RWPE1 (cell line): ENCODE data around the gene FBXO47.

Experiments
- CTCF ChIA-PET: fragments of 350-600 bp; sonication (Branson Sonifier 250); formaldehyde crosslinking; extraction: SDS; loops from one replicate; lab custom pipeline; 2021; lab: Yijun Ruan, JAX
- POLR2A ChIA-PET: fragments of 400-600 bp; formaldehyde crosslinking; extraction: SDS; loops from one replicate; lab custom pipeline; 2020; ENCODE audit warnings: antibody characterized with exemption; ENCODE audit not compliant: low non-redundant PET; lab: Yijun Ruan, JAX
- DNase-seq: peaks from one replicate; pipeline ENCODE4 v3.0.0; 2012; ENCODE audit warnings: low spot score
- H3K27ac ChIP-seq: fragments of 450-650 bp; 2 replicates; pipeline ENCODE4 v1.5.1; 2017
- TF ChIP-seq, protein P1 (sequence below): fragments of 450-650 bp; conservative IDR thresholded peaks from 2 replicates; pipeline ENCODE4 v1.5.1; 2017; ENCODE audit warnings: low read depth, mild to moderate bottlenecking

The FBXO47 gene

DNA sequence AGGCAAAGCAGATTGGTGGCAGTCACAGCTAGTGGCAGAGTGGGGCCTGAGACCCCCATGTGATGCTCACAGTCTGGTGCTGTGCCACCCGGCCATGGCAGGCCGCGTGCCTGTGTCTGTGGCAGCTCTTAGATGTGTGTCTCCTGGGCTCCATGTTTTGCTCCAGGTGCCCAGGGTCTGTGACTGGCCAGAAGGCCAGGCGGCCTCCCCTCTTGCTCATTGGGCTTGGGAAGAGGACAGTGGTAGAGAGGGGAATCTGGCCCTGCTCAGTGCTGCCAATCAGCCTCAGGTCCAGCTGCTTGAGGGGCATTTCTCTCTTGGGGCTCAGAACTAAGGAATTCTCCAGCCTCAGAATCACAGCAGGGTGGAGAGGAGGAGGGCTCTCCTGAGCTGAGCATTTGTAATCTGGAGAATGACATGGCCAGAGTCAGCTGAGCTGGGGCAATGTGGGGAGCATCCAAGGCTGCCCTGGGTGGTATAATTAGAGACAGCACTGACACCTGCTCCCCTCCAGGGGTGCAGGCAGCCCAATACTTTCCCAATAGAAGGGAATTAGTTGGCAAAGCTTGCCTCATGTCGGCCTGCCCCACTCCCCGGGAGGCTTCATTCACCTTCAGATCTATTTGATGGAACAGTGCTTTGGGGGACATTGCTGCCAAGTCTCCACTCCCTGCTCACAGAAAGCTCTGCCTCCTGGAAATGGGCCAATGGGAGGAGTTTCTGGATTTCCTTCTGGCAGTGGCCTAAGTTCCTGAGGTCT lies 44.5 kb downstream of the FBXO47 start:
- ChIA-PET POLR2A (no interaction called here), CTCF (interaction anchor here (0.5 to 2.5 kb wide), 4 partner anchors 21 to 1193 kb away, joined by 4 to 8 read pairs (median 5); no protein-coding TSS in a partner anchor)
- DNase-seq: no peak
- H3K27ac ChIP-seq: peak overlapping the region; percentile 50
- TF ChIP-seq, protein P1, sequence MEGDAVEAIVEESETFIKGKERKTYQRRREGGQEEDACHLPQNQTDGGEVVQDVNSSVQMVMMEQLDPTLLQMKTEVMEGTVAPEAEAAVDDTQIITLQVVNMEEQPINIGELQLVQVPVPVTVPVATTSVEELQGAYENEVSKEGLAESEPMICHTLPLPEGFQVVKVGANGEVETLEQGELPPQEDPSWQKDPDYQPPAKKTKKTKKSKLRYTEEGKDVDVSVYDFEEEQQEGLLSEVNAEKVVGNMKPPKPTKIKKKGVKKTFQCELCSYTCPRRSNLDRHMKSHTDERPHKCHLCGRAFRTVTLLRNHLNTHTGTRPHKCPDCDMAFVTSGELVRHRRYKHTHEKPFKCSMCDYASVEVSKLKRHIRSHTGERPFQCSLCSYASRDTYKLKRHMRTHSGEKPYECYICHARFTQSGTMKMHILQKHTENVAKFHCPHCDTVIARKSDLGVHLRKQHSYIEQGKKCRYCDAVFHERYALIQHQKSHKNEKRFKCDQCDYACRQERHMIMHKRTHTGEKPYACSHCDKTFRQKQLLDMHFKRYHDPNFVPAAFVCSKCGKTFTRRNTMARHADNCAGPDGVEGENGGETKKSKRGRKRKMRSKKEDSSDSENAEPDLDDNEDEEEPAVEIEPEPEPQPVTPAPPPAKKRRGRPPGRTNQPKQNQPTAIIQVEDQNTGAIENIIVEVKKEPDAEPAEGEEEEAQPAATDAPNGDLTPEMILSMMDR: no peak

DNA sequence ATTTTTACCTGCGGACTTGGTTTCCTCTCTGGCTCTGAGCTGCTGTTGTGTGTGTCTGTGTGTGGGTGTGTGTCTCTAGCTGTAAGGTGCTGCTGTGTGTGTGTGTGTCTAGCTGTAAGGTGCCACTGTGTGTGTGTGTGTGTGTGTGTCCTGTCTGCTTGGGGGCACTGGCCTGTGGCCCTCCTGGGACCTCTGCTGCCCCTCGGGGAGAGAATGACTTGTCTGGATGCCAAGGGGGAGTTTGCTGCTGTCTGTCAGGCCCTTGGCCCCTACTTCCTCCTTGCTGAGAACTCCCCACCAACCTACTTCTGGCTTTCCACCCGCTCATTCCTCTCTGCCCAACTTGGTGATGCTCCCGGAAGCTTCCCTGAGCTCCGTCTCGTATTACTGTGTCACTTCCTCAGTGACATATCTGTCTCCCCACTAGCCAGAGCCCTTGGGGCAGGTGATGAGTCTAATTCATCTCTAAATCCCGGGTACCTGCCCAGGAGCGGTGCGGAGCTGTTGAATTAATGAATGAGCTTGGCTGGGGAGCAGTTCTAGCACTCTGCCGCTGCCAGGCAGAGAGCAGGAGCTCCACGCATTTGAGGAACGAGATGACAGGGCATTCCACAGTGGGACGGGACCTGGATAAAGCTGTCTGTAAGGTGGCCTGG lies 45.3 kb downstream of the FBXO47 start:
- H3K27ac ChIP-seq: peak overlapping the region; percentile 50
- TF ChIP-seq, protein P1: no peak
- DNase-seq: no peak
- ChIA-PET CTCF (no interaction called here), POLR2A (no interaction called here)

DNA sequence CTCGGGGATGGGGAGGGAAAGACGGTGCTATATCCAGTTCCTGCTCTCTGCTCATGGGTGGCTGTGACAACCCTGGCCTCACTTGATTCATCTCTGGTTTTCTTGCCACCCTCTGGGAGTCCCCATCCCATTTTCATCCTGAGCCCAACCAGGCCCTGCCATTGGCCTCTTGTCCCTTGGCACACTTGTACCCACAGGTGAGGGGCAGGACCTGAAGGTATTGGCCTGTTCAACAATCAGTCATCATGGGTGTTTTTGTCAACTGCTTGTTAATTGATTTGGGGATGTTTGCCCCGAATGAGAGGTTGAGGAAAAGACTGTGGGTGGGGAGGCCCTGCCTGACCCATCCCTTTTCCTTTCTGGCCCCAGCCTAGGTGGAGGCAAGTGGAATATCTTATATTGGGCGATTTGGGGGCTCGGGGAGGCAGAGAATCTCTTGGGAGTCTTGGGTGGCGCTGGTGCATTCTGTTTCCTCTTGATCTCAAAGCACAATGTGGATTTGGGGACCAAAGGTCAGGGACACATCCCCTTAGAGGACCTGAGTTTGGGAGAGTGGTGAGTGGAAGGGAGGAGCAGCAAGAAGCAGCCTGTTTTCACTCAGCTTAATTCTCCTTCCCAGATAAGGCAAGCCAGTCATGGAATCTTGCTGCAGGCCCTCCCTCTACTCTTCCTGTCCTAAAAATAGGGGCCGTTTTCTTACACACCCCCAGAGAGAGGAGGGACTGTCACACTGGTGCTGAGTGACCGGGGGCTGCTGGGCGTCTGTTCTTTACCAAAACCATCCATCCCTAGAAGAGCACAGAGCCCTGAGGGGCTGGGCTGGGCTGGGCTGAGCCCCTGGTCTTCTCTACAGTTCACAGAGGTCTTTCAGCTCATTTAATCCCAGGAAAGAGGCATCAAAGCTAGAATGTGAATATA lies 46.6 kb downstream of the FBXO47 start:
- POLR2A ChIA-PET: interaction anchor here (0.7 kb wide), 1 partner anchor 50 kb away, joined by 3 read pairs; no protein-coding TSS in a partner anchor
- H3K27ac ChIP-seq: peak overlapping the region; percentile 36
- CTCF ChIA-PET: no interaction called here
- no peak for DNase-seq
- TF ChIP-seq, protein P1: no peak

GRCh38 chr17:38919316-38920078 lies 47.7 kb downstream of the FBXO47 start:
- TF ChIP-seq, protein P1: no peak
- peak overlapping the region; percentile 36 for H3K27ac ChIP-seq
- POLR2A ChIA-PET: no interaction called here
- CTCF ChIA-PET: no interaction called here
- no peak for DNase-seq

GRCh38 chr17:38918916-38919315 lies 48.3 kb downstream of the FBXO47 start:
- CTCF ChIA-PET: no interaction called here
- POLR2A ChIA-PET: interaction anchor here (0.6 kb wide), 1 partner anchor 35 kb away, joined by 3 read pairs; no protein-coding TSS in a partner anchor
- TF ChIP-seq, protein P1: no peak
- no peak for DNase-seq
- peak overlapping the region; percentile 36; the same call in 1 of the 2 replicates for H3K27ac ChIP-seq
